WERI-Rb-1 (cell line): Measurements from ENCODE around the gene MAML3.
A peak's percentile ranks its signal among the peaks of the same experiment; 100 is the strongest.
"Not testable (repeated sequence)": the region's sequence is repeated elsewhere in the genome, so short reads cannot be mapped to it uniquely, and the experiment has no call there.

Source experiments
- DNase-seq: peaks from one replicate; pipeline ENCODE4 v3.0.0-alpha.2; 2020
- H3K27ac ChIP-seq: fragments of 250-450 bp; sonication (Bioruptor Pico); 2 replicates; pipeline ENCODE4 v1.5.1; 2020; ENCODE audit warnings: mild to moderate bottlenecking, moderate library complexity
- H3K27me3 ChIP-seq: fragments of 250-450 bp; sonication (Bioruptor Pico); 2 replicates; pipeline ENCODE4 v1.5.1; 2021; ENCODE audit warnings: mild to moderate bottlenecking, low read depth, moderate library complexity; ENCODE audit not compliant: insufficient read depth, severe bottlenecking
- H3K36me3 ChIP-seq: fragments of 250-450 bp; sonication (Bioruptor Pico); 2 replicates; pipeline ENCODE4 v1.5.1; 2020; ENCODE audit warnings: mild to moderate bottlenecking, moderate library complexity
- H3K4me3 ChIP-seq: 2 replicates; pipeline ENCODE4 v1.5.1; 2011; ENCODE audit warnings: low read depth, mild to moderate bottlenecking, control low read depth, low read length
- H3K9me3 ChIP-seq: fragments of 250-450 bp; sonication (Bioruptor Pico); 2 replicates; pipeline ENCODE4 v1.5.1; 2021; ENCODE audit warnings: mild to moderate bottlenecking, moderate library complexity; ENCODE audit not compliant: severe bottlenecking
- CTCF ChIP-seq: IDR thresholded peaks from 2 replicates; pipeline ENCODE4 v1.5.1; 2011; ENCODE audit warnings: low read depth, mild to moderate bottlenecking, control low read depth, inconsistent platforms, low read length

Gene MAML3

GRCh38 chr4:139709660-139710059 lies 444.3 kb downstream of the MAML3 start:
- H3K4me3 ChIP-seq, result no peak overlapping the region
- peaks cover 3% of the 10 kb centered on the region for H3K9me3 ChIP-seq
- no peak for TF ChIP-seq CTCF
- peaks cover 4% of the 10 kb centered on the region for H3K36me3 ChIP-seq
- DNase-seq, result no peak
- no peak overlapping the region for H3K27ac ChIP-seq
- H3K27me3 ChIP-seq, result no peaks in the 10 kb centered on the region

- Histone ChIP-seq H3K9me3 (peaks cover 3% of the 10 kb centered on the region), H3K27me3 (no peaks in the 10 kb centered on the region), H3K27ac (no peak overlapping the region), H3K4me3 (no peak overlapping the region), H3K36me3 (peaks cover 23% of the 10 kb centered on the region)
- DNase-seq, result no peak
- peak; percentile 32; the same call in 1 of the 2 replicates for TF ChIP-seq CTCF
Measured at GRCh38 chr4:139704915-139705485, 449.0 kb downstream of the MAML3 start.

- H3K9me3 ChIP-seq, result peaks cover 4% of the 10 kb centered on the region
- TF ChIP-seq CTCF, result no peak
- H3K4me3 ChIP-seq, result no peak overlapping the region
- H3K36me3 ChIP-seq, result peaks cover 37% of the 10 kb centered on the region
- DNase-seq, result no peak
- H3K27me3 ChIP-seq, result no peaks in the 10 kb centered on the region
- no peak overlapping the region for H3K27ac ChIP-seq
Measured at GRCh38 chr4:139700568-139700967, 453.4 kb downstream of the MAML3 start.

- H3K36me3 ChIP-seq, result peaks cover 24% of the 10 kb centered on the region
- H3K4me3 ChIP-seq, H3K9me3 ChIP-seq, DNase-seq, H3K27me3 ChIP-seq, H3K27ac ChIP-seq: not testable (repeated sequence)
- TF ChIP-seq CTCF, result 0 out of 2 replicates have a peak, but pooled peaks have one; percentile 2
Measured at GRCh38 chr4:139698167-139698925, 455.6 kb downstream of the MAML3 start.

- Histone ChIP-seq H3K4me3 (no peak overlapping the region), H3K27me3 (no peaks in the 10 kb centered on the region), H3K9me3 (peaks cover 4% of the 10 kb centered on the region), H3K36me3 (peaks cover 24% of the 10 kb centered on the region), H3K27ac (no peak overlapping the region)
- DNase-seq, result no peak
- no peak for TF ChIP-seq CTCF
Measured at GRCh38 chr4:139696491-139696890, 457.5 kb downstream of the MAML3 start.
